ENCODE measurements around the gene MAGEA4. TPM values are rescaled to one million over a fixed set of nuclear protein-coding genes. Genes with fewer than 3 reads are reported as not detected.

Gene MAGEA4
- total RNA-seq, 1 donor from 2014 or later = 0.23 TPM

DNA sequence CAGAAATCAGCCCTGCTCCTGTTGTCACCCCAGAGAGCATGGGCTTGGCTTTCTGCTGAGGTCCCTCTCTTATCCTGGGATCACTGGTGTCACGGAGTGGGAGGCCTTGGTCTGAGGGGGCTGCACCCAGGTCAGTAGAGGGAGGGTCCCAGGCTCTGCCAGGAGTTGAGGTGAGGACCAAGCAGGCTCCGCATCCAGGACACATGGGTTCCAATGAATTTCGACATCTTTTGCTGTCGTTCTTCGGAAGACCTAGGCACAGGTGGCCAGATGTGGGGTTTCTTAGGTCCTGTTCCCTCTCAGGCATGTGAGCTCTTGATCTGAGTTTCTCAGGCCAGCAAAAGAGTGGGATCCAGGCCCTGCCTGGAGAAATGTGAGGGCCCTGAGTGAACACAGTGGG is 10.0 kb downstream of the MAGEA4 start:
- TF ChIP-seq, protein P1, sequence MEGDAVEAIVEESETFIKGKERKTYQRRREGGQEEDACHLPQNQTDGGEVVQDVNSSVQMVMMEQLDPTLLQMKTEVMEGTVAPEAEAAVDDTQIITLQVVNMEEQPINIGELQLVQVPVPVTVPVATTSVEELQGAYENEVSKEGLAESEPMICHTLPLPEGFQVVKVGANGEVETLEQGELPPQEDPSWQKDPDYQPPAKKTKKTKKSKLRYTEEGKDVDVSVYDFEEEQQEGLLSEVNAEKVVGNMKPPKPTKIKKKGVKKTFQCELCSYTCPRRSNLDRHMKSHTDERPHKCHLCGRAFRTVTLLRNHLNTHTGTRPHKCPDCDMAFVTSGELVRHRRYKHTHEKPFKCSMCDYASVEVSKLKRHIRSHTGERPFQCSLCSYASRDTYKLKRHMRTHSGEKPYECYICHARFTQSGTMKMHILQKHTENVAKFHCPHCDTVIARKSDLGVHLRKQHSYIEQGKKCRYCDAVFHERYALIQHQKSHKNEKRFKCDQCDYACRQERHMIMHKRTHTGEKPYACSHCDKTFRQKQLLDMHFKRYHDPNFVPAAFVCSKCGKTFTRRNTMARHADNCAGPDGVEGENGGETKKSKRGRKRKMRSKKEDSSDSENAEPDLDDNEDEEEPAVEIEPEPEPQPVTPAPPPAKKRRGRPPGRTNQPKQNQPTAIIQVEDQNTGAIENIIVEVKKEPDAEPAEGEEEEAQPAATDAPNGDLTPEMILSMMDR (IDR thresholded peaks at IDR 0.05; ENCODE audit: unreplicated experiment) = no peak
- Mint-ChIP-seq H3K4me3 (ENCODE audit: unreplicated experiment) (no peak overlapping the region), H3K4me1 (ENCODE audit: unreplicated experiment) (no peaks in the 10 kb centered on the region), H3K9me3 (ENCODE audit: unreplicated experiment) (no peaks in the 10 kb centered on the region), H3K27ac (ENCODE audit: unreplicated experiment) (no peak overlapping the region), H3K27me3 (ENCODE audit: unreplicated experiment) (no peaks in the 10 kb centered on the region), H3K36me3 (ENCODE audit: low read depth, unreplicated experiment) (no peaks in the 10 kb centered on the region)
- DNase-seq (ENCODE audit: low spot score) = no peak

DNA sequence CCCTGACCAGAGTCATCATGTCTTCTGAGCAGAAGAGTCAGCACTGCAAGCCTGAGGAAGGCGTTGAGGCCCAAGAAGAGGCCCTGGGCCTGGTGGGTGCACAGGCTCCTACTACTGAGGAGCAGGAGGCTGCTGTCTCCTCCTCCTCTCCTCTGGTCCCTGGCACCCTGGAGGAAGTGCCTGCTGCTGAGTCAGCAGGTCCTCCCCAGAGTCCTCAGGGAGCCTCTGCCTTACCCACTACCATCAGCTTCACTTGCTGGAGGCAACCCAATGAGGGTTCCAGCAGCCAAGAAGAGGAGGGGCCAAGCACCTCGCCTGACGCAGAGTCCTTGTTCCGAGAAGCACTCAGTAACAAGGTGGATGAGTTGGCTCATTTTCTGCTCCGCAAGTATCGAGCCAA is 11.0 kb downstream of the MAGEA4 start:
- H3K4me3 Mint-ChIP-seq (ENCODE audit: unreplicated experiment) = no peak overlapping the region
- TF ChIP-seq, protein P1 (IDR thresholded peaks at IDR 0.05; ENCODE audit: unreplicated experiment) = no peak
- H3K36me3 Mint-ChIP-seq (ENCODE audit: low read depth, unreplicated experiment) = no peaks in the 10 kb centered on the region
- no peak for DNase-seq (ENCODE audit: low spot score)
- H3K27ac Mint-ChIP-seq (ENCODE audit: unreplicated experiment) = no peak overlapping the region
- no peaks in the 10 kb centered on the region for H3K4me1 Mint-ChIP-seq (ENCODE audit: unreplicated experiment)
- H3K27me3 Mint-ChIP-seq (ENCODE audit: unreplicated experiment) = no peaks in the 10 kb centered on the region
- H3K9me3 Mint-ChIP-seq (ENCODE audit: unreplicated experiment) = no peaks in the 10 kb centered on the region

- no peaks in the 10 kb centered on the region for H3K9me3 Mint-ChIP-seq (ENCODE audit: unreplicated experiment)
- no peaks in the 10 kb centered on the region for H3K4me1 Mint-ChIP-seq (ENCODE audit: unreplicated experiment)
- TF ChIP-seq, protein P1 (IDR thresholded peaks at IDR 0.05; ENCODE audit: unreplicated experiment) = no peak
- no peak overlapping the region for H3K27ac Mint-ChIP-seq (ENCODE audit: unreplicated experiment)
- no peak for DNase-seq (ENCODE audit: low spot score)
- no peaks in the 10 kb centered on the region for H3K36me3 Mint-ChIP-seq (ENCODE audit: low read depth, unreplicated experiment)
- no peak overlapping the region for H3K4me3 Mint-ChIP-seq (ENCODE audit: unreplicated experiment)
- H3K27me3 Mint-ChIP-seq (ENCODE audit: unreplicated experiment) = peaks cover 1% of the 10 kb centered on the region
Measured at GRCh38 chrX:151929126-151929525, 16.4 kb downstream of the MAGEA4 start.

DNA sequence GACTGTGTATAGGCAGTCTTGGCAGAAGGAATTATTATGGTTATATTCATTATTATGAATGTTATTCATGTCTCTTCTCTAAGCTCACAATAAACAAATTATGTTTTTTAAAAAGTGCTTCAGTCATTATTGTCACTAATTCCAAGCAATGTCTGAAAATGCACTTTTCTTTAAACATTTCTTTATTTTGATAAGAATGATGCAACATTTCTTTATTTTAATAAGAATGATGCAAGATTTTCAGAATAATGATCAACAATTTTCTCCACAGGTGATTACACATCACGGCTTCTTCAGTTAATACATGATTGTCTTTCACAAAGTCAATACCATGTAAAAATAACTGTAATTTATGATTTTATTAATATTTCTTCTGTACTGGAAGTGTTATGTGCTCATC is 22.7 kb downstream of the MAGEA4 start:
- Mint-ChIP-seq H3K27ac (ENCODE audit: unreplicated experiment) (no peak overlapping the region), H3K27me3 (ENCODE audit: unreplicated experiment) (no peaks in the 10 kb centered on the region), H3K36me3 (ENCODE audit: low read depth, unreplicated experiment) (no peaks in the 10 kb centered on the region), H3K4me3 (ENCODE audit: unreplicated experiment) (no peak overlapping the region), H3K9me3 (ENCODE audit: unreplicated experiment) (no peaks in the 10 kb centered on the region), H3K4me1 (ENCODE audit: unreplicated experiment) (no peaks in the 10 kb centered on the region)
- DNase-seq (ENCODE audit: low spot score) = no peak
- TF ChIP-seq, protein P1 (IDR thresholded peaks at IDR 0.05; ENCODE audit: unreplicated experiment) = no peak

GRCh38 chrX:151938172-151938571 is 25.5 kb downstream of the MAGEA4 start:
- DNase-seq (ENCODE audit: low spot score) = no peak
- H3K36me3 Mint-ChIP-seq (ENCODE audit: low read depth, unreplicated experiment) = no peaks in the 10 kb centered on the region
- no peaks in the 10 kb centered on the region for H3K9me3 Mint-ChIP-seq (ENCODE audit: unreplicated experiment)
- no peaks in the 10 kb centered on the region for H3K27me3 Mint-ChIP-seq (ENCODE audit: unreplicated experiment)
- H3K4me1 Mint-ChIP-seq (ENCODE audit: unreplicated experiment) = no peaks in the 10 kb centered on the region
- TF ChIP-seq, protein P1 (IDR thresholded peaks at IDR 0.05; ENCODE audit: unreplicated experiment) = no peak
- no peak overlapping the region for H3K4me3 Mint-ChIP-seq (ENCODE audit: unreplicated experiment)
- no peak overlapping the region for H3K27ac Mint-ChIP-seq (ENCODE audit: unreplicated experiment)
